ENCODE measurements around the gene SLCO3A1. TPM values are rescaled to one million over a fixed set of nuclear protein-coding genes. Genes with fewer than 3 reads are reported as not detected.
A peak's percentile ranks its signal among the peaks of the same experiment; 100 is the strongest.

Gene SLCO3A1
- total and polyA plus RNA-seq, 2 experiments from 2014 or later, result 35.5 to 71.9 TPM

- H3K27me3 ChIP-seq, result no peaks in the 10 kb centered on the region
- DNase-seq (ENCODE audit: low read depth in 1 of 2, low spot score in 1 of 2), result no peak
- peaks cover 17% of the 10 kb centered on the region for H3K4me1 ChIP-seq (ENCODE audit: low read depth)
- no peaks in the 10 kb centered on the region for H3K36me3 ChIP-seq
- H3K27ac ChIP-seq, result no peak overlapping the region
- no peaks in the 10 kb centered on the region for H3K9me3 ChIP-seq (ENCODE audit: low read depth)
- H3K4me3 ChIP-seq, result no peak overlapping the region
- TF ChIP-seq, protein P1, sequence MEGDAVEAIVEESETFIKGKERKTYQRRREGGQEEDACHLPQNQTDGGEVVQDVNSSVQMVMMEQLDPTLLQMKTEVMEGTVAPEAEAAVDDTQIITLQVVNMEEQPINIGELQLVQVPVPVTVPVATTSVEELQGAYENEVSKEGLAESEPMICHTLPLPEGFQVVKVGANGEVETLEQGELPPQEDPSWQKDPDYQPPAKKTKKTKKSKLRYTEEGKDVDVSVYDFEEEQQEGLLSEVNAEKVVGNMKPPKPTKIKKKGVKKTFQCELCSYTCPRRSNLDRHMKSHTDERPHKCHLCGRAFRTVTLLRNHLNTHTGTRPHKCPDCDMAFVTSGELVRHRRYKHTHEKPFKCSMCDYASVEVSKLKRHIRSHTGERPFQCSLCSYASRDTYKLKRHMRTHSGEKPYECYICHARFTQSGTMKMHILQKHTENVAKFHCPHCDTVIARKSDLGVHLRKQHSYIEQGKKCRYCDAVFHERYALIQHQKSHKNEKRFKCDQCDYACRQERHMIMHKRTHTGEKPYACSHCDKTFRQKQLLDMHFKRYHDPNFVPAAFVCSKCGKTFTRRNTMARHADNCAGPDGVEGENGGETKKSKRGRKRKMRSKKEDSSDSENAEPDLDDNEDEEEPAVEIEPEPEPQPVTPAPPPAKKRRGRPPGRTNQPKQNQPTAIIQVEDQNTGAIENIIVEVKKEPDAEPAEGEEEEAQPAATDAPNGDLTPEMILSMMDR (IDR thresholded peaks at IDR 0.05; ENCODE audit: low read depth, low read length), result no peak
These were observed 20.7 kb downstream of the SLCO3A1 start for GRCh38 chr15:91874171-91874570.

DNA sequence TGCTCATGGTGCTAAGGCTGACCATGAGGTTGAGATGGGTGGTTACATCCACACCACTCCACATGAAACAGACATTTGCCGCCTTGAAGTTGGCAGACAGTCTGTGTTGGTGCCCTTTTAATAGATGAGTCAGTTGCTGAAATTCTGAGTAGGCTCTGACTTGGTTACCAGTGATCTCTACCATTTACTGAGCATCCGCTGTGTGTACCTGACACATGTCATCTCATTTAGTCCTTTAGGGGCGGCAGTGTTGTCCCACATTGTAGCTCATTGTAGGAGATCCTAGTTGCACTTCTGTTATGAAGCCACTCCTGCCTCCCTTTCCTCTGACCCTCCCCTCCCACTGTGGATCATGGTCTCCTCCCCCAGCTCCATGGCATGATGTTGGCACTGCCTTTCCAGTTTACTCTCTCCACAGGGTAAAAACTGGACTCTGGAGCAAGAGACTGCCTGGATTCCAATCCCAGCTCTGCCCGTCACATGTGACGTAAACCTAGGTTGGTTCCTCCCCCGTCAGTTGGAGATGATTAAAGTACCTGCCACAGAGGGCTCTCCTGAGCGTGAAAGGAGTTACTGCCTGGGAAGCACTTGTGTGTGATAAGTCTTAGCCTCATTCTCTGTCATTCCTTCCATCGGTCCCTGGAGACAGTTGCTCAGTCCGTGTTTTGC lies 21.6 kb downstream of the SLCO3A1 start:
- Histone ChIP-seq H3K4me1 (ENCODE audit: low read depth) (peaks cover 17% of the 10 kb centered on the region), H3K9me3 (ENCODE audit: low read depth) (no peaks in the 10 kb centered on the region), H3K36me3 (no peaks in the 10 kb centered on the region), H3K27me3 (no peaks in the 10 kb centered on the region), H3K4me3 (no peak overlapping the region), H3K27ac (peak overlapping the region; percentile 27)
- peak in 1 of 2 donors; percentile 33 for DNase-seq (ENCODE audit: low read depth in 1 of 2, low spot score in 1 of 2)
- TF ChIP-seq, protein P1 (IDR thresholded peaks at IDR 0.05; ENCODE audit: low read depth, low read length), result no peak

DNA sequence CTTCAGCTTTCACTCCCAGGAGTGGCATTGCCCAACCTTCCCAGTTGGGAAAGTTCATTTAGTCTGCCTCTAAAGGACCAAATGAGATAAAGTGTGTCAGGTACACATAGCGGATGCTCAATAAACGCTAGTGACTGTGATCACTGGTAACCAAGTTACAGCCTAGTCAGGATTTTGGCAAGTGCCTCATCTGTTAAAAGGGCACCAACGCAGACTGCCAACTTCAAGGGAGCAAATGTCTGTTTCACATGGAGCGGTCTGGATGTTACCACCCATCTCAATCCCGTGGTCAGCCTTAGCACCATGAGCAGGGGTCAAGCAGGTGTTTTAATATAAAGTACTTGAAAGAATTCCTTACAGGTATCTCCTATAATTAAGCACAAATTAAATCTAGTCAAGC lies 22.7 kb downstream of the SLCO3A1 start:
- TF ChIP-seq, protein P1 (IDR thresholded peaks at IDR 0.05; ENCODE audit: low read depth, low read length), result no peak
- Histone ChIP-seq H3K9me3 (ENCODE audit: low read depth) (no peaks in the 10 kb centered on the region), H3K27ac (no peak overlapping the region), H3K36me3 (no peaks in the 10 kb centered on the region), H3K4me3 (no peak overlapping the region), H3K27me3 (no peaks in the 10 kb centered on the region), H3K4me1 (ENCODE audit: low read depth) (peaks cover 17% of the 10 kb centered on the region)
- no peak for DNase-seq (ENCODE audit: low read depth in 1 of 2, low spot score in 1 of 2)

DNA sequence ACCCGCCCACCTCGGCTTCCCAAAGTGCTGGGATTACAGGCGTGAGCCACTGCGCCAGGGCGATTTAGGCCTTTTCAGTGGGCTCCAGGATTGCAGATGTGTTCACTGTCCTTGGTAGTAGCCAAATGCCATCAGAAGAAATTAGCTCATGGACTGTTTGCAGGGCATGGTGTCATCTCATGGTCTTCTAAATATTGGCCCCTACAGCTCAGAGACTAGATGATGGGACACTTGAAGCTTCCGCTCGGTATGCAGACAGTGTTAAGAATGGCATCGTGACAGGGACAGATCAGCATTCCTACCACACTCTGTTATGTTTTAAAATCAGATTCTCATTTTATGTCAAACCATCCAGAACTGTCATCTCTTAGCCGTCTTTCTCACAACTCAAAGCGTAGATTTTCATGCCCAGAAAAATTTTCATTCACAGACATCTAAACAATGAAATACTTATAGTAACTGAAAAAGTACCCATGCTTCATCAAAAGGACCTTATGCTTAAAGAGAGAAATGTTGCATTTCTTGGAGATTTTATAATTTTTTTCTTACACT lies 24.9 kb downstream of the SLCO3A1 start:
- Histone ChIP-seq H3K36me3 (no peaks in the 10 kb centered on the region), H3K4me1 (ENCODE audit: low read depth) (peaks cover 17% of the 10 kb centered on the region), H3K27ac (no peak overlapping the region), H3K27me3 (no peaks in the 10 kb centered on the region), H3K4me3 (no peak overlapping the region), H3K9me3 (ENCODE audit: low read depth) (no peaks in the 10 kb centered on the region)
- TF ChIP-seq, protein P1 (IDR thresholded peaks at IDR 0.05; ENCODE audit: low read depth, low read length), result no peak
- no peak for DNase-seq (ENCODE audit: low read depth in 1 of 2, low spot score in 1 of 2)

GRCh38 chr15:91879158-91879557 lies 25.6 kb downstream of the SLCO3A1 start:
- Histone ChIP-seq H3K27me3 (no peaks in the 10 kb centered on the region), H3K4me1 (ENCODE audit: low read depth) (peaks cover 17% of the 10 kb centered on the region), H3K36me3 (no peaks in the 10 kb centered on the region), H3K9me3 (ENCODE audit: low read depth) (no peaks in the 10 kb centered on the region), H3K4me3 (no peak overlapping the region), H3K27ac (no peak overlapping the region)
- DNase-seq (ENCODE audit: low read depth in 1 of 2, low spot score in 1 of 2), result no peak
- TF ChIP-seq, protein P1 (IDR thresholded peaks at IDR 0.05; ENCODE audit: low read depth, low read length), result no peak
